Fibroblast of skin of abdomen (primary cell): ENCODE results near the gene KRT7.
"Not testable (repeated sequence)": the region's sequence is repeated elsewhere in the genome, so short reads cannot be mapped to it uniquely, and the experiment has no call there.

Experiments
- DNase-seq: peaks from one replicate; pipeline ENCODE4 v3.0.0-alpha.2; 2013

KRT7 gene

DNA sequence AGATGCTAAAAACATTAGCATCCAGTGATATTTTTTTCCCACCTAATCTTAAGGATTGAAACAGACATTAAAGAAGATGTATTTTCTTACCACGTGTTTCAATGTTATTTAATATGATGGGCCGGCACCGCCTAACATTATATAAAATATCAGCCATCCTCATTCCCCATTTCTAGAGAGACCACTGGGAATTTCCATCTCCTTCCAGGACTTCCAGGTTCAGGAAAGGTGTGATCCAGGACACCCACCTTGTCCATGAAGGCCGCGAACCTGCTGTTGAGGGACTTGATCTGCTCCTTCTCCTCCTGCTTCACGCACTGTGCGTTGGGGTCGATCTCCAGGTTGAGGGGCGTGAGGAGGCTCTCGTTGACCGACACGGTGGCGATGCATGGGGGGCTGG lies 24.9 kb downstream of the KRT7 start:
- not testable (repeated sequence) for DNase-seq

DNA sequence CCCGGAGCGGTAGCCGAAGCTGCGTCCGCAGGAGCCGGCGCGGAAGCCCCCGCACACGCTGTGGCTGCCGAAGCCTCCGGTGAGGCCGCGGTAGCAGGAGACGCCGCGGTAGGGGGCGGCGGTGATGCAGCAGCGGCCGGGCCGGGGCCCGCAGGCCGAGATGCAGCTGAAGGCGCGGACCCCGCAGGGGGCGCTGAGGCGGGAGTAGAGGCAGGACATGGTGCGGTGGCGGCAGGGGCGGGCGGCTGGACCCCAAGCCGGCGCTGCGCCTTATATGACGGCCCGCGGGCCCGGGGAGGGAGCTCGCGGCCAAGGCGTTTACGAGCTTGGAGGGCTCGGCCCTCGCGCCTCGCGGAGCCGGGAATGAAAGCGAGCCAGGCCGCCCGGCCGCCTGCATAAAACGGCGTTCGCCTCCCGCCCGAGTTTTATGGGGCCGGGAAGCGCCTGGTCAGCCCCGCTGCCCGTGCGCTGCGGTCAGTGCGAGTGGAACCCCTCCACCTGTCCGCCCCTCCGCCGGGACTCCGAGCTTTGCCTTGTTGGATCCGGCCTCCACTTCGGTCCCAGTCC lies 25.4 kb downstream of the KRT7 start:
- DNase-seq = peak; percentile 18

DNA sequence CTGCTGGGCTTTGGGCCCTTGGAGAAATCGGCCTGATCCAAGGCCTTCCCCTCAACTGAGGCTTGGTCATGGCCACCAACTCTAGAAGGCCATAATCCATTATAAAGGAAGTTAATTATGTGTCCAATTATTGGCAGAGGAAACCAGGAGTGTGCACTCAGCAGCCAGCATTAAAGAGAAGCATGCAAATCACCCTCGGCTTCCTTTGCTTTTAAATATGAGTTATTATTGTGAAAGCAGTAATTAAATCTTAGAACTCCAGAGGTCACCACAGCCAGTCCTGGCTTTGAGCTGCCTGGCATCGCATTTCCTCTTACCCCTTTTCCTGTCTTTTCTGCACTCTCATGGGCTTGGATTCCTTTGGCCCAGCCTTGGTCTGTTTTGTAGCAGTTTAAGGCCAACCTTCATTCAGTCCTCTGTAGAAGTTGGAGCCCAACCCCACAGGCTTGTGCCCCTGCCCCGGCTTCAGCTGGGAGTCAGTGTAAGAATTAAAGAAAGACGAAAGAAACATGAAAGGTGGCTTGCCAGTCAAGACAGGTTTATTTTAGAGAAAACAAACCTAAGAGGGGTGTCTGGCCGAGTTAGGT lies 26.7 kb downstream of the KRT7 start:
- peak; percentile 17 for DNase-seq

DNA sequence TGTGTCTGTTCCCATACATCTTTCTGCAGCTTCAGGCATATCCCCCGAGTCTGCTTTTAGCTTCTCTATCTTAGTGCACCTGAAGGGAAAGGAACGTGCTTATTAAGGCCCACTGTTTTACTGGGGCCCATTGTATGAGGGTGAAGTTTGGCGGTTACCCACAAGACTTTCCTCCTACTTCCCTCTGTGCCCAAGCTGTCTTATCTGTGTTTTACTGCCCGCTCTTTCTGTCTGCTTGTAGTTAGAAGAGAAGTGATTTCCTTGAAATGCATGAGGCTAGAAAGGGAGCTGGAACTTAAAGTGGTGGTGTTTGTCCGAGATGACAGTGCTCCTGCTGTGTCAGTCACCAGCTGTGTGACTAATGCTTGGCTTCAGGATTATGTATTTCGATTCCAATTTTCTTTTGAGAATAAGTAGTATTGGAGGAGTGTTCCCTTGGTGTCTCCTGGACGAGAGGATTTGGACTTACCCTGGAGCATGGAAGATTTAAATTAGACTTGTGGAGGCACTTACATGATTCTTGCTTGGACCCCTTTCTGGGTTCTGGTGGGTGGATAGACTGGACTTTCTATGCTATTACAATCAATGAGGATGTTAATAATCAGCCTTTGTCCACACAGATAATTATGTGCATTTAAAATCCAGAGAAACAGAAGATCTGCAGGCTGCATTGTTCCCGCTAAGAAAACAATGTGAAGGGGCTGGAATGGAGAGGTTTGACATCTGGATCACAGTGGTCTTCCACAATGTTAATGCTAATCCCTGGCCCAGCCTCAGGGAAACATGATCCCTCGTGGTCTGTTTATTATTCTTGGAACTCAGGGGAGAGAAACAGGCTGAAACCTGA lies 27.5 kb downstream of the KRT7 start:
- DNase-seq = peak; percentile 61

DNA sequence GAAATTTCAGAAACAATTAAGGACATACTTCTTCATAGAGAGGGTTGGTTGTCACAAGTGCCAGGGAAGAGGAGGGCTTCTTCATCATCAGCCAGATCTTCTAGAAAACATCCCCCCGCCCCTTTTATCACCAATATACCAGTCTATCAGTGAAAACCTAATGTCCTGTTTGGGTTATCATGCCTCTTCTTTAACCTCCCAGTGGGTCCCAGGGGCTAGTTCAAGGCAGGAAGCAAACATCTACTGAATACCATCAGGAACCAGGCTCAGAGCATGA lies 28.1 kb downstream of the KRT7 start:
- no peak for DNase-seq

DNA sequence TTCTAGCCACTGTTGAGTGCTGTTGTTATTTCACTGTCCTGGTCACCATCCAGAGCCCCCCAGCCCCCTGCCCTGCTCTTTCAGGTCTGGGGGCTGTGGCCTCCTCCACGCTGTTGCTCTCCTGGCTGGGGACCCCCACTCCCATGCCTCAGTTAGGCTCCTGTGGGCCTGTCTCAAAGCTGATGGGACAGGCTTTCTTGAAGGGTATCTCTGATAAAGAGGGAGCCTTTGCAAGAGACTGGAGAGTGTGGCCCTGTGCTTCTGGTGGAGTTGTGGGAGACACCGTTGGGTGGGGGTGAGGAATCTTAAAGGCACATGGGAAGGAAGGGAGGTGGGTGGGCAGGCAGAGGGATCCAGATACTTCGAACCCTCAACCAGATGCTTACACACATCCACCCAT lies 29.2 kb downstream of the KRT7 start:
- no peak for DNase-seq

DNA sequence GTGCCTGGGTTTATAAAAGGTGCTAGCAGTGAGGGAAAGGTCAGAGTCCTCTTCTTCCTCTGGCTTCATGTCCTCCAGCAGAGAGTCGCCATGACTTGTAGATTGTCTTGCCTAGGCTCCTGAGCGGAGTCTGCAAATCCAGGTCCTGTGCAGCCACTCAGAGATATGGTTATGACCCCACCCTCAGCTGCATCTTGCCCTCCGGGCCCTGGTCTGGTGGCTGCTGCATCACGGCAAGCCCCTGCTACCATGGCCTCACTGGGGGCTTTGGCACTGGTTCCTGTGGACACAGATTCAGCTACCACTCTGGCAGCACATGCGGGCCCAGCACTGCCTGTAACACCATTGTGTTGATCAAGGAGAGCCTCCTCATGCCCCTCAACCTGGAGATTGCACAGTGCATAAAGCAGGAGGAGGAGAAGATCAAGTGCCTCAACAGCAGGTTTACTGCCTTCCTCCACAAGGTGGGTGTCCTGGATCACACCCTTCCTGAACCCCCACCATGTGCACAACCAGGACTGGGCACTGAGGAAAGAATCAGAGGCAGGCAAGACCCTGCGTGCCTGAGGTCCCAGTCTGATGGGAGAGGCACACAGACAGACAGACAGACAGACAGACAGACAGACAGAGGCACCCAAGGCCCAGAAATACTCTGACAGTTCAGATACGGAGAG lies 30.9 kb downstream of the KRT7 start:
- DNase-seq = no peak

DNA sequence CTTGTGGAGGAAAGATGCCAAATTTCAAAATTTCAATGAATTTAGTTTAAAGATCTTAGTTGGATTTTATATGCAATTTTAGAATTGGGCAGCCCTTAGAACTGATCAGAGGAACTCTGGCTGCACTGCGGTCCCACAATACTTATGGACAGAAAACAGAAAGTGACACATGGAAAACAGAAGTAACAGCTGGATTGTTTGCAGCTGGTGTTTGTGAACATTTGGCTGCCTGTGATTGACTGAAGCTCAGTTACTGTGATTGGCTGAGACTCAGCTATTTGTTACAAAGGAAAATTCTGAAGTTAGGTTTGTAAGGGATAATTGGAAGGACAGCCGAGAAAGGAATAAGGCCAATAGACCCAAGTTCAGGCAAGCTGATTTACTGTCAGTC lies 31.4 kb downstream of the KRT7 start:
- DNase-seq = no peak

DNA sequence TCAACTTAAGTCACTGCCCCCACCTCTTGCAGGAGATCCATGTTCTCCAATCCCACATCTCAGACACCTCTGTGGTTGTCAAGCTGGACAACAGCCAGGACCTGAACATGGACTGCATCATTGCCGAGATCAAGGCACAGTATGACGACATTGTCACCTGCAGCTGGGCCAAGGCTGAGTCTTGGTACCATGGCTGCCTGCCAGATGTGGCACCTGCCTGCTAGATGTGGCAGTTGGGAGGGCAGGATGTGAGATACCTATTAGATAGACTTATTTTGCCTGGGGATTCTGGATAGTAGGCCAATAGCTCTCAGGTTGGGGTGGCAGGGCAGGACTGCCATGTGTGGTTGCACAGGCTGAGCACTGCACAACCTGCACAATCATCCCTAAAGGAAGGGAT lies 33.5 kb downstream of the KRT7 start:
- DNase-seq = no peak

DNA sequence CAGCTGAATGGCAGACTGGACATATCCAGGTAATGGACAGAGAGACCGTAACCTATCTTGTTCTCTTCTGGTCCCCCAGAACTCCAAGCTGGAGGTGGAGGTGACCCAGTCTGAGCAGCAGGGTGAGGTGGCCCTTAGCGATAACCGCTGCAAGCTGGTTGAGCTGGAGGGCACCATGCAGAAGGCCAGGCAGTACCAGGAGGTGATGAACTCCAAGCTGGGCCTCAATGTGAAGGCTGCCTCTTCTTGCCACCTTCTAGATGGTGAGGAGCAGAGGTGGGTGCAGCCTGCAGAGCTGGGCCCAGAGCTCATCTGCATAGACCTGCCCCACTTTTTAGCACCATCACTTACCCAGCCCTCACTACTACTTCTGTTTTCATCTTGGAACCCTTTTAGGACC lies 34.2 kb downstream of the KRT7 start:
- DNase-seq = no peak

DNA sequence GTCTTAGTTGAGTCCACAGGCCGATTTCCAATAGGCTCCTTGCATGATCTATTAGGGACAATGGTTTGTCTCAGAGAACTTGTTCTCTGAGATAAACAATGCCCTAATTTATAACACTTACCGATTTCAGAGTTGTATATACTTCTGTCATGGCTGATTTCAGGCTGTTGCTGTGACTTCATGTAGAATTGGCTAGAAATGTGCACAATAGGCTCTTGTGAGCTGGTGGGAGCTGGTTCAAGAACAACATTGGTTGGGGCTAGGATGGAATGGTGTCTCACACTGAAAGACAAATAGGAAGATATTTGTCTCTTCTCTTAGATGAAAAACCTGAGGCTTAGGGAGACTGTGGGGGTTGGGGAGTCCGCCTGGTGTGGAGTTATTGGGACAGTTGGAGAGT lies 34.7 kb downstream of the KRT7 start:
- no peak for DNase-seq

DNA sequence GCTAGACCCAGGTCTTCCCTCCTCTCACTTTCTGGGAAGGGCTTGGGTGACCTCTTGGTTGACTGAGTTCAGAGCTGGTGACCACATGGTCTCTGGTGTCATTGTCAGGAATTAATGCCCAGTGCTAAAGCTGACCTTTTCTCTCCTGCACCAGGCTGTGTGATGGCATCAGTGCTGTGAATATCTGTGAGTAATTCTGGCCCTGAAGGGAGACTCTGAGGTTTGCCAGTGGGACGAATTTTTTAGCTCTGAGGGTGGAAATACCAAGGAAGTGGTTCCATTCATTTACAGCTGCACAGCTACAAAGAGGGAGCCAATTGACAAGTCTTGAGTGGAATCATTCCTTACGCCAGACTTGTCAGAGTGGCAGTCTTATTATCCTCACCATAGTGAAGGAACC lies 35.2 kb downstream of the KRT7 start:
- DNase-seq = no peak

DNA sequence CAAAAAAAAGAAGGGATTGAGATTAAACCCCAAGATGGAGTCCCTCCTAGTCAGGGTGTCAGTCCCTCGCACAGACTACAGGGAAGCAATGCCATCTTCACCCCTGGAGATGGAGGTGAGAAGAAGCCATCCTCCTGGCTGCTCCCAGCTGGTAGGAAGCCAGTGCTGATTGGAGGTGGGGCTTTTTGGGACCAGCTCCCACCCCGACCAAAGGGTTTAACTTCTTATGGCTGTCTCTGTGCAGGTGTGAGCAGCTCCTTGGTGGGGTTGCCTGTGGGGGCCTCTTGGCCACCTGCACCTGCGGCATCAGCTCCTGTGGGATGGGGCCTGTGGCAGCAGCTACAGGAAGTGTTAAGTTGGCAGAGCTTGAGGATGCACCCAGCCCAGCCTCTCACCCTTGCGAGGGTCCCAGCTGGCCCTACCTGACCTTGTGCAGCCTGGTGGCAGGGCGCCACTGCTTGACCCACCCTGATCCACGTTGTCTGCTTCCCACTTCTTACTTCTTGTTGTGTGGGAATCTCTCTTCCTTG lies 37.6 kb downstream of the KRT7 start:
- no peak for DNase-seq

DNA sequence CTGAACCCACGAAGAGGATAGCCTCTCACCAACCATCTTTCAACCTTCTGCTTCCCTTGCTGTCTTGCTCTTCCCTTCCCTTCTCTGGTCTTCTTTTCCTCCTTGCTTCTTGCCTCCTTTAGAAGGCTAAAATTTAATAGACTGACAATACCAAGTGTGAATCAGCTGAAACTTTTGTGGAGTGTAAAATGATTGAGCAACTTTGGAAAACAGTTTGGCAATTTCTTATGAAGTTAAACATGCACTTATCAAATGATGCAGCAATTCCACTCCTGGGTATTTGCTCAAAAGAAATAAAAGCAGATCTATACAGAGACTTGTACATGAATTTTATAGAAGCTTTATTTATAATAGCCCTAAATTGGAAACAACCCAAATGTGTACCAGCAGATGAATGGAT lies 38.1 kb downstream of the KRT7 start:
- DNase-seq = no peak

DNA sequence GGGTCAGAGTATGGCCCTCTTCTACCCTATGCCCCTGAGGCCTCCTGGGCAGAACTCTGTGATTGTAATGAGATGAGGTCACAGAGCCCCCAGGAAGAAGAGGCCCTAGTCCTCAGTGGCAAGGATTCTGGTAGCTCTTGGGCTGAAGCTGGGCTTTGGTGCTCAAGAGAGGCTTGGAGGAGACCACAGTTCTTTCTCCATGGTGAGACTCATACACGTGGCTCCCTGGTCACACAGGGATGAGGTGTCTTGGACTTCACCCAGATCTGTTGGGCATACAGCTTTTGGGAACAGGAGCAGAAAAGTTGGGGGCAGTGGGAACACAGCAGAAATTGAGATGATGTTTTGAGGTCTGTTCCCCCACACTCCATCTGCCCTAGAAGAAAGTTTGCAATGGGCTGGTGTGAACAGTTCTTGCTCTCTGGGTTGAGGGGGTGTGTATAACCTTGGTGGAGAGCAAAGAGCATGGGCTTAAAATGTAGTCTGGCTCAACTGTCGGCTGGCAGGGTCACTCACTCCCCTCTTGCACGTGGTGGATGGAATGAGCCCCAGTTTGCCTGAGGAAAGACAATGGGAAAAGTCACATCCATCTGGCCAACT lies 41.6 kb downstream of the KRT7 start, which contains the start of gene KRT86:
KRT86 (plus strand) TSS at position 125 of the 600 bp plus-strand sequence. CDS start 27,272 bp downstream, outside the sequence.
- no peak for DNase-seq

DNA sequence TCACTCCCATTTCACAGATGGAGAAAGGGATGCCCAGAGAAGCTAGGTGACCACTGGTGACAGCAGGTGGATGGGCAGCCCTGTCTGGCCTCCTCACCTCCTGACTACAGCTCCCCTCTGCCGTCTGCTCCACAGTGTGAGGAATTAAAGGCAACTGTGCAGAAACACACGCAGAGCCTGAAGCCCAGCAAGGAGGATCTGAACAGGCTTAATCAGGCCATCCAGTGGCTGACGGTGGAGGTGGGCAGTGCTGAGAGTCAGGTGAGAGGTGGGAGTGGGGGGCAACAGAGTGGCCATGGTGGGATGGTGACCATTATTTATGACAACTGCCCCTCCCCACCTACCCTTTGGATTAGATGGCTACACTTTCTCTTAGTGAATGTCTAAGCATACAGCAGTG lies 42.6 kb downstream of the KRT7 start:
- no peak for DNase-seq

DNA sequence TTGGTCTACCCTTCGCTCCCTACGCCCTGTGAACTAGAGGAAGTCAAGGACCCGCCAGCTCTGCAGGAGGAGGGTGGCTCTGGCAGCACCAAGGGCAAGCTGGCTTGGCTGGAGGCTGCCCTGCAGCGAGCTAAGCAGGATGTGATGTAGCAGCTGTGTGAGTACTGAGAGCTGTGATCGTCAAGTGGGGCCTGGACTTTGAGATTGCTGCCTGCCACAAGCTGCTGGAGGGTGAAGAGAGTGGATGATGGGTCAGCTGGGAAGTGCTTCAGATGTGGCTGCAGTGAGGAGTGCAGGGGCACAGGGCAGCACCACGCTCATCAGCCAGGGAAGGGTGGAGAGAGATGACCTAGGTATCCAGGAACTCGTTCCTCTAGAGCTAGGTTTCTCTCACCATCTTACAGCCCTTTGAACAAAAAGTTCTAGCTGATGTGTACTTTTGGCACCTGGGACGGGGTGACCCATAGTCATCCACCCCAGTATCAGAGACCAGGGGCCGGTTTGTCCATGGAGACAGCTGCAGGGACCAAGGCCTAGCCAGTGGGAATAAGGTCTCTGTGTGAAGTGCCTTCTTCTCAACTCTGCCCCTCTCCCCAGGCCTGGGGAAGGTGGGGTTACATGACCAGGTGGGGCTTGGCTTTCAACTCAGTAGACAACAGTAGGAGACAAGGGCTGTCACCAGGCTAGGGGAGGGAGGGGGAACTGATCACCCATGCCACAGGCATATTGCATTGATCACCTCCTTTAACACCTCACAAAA lies 44.6 kb downstream of the KRT7 start:
- no peak for DNase-seq

DNA sequence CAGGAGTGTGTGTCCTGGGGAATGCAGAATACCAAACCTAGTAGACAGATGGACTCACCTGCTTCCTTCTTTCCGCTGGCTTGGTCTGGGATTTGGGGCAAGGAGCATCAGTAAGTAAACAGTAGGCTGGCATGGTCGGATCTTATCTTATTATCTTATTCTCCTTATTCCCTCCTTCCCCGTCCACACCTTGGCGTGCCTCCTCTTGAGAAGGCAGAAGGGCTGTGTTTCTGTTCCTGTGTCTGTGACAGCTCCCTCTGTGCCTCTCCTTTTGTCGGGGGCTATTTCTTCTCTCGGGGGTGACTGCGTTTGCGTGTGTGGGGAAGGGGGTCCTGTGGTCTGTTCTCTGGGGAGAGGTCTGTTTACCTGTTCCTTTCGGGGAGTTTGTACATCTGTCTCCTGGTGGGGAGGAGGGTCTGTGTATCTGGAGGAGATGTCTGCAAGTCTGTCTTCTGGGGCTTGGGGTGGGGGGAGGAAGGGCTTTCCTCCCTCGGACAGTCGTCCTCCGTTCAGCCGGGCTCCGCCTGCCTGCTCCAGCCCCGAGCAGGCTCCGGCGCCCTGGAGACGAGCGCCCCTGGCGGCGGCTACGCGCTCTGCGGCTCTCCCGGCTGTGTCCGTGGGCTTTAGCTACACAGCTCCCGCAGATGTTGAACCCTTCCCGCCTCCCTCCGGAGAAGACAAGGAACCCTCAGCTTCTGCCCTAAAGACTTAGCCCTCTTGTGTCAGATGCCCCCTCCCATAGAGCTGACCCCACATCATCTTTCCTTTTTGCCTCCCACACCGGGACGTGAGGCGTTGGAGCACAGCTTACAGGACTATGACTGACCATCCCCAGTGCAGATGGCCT lies 45.8 kb downstream of the KRT7 start:
- DNase-seq = peak; percentile 77

DNA sequence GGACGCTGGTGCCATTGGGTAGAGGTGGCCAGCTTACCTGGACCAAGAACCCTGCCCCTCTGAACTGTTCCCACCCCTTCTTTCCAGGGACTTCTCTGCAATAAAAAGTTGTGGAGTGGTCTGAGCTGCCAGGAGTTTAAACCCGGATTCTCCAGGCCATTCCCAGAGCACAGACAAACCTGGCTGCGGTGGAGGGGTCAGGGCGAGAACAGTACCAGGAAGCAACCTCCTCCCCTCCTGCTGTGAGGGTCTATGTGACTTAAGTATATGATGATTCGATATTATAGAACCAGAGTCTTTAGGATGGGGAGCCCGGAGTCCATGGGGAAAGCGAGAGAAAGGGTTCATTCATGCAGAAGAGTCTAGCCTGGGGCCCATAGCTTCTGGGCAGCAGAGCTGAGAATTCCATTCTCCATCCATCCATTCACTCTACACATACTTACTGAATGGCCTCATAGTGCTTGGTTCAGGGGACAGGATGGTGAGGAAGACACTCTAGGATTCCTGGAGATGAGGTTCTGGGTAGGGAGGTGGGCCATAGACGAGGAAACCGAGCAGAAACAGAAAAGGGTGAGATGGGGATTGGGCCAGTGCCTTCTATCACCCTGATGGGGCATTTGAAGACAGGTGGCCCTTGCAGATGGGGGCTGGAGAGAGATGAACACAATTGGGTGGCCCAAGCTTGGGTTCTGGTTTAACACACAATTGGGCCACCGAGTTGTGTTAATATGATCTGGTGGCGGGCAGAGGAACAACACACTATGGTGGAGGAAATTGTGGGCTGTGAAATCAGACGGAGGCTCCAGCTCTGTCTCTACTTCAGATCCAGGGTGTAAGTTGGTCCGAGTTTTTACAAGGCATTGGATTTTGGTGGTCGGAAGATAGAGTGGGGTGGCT lies 46.6 kb downstream of the KRT7 start:
- DNase-seq = peak; percentile 43

DNA sequence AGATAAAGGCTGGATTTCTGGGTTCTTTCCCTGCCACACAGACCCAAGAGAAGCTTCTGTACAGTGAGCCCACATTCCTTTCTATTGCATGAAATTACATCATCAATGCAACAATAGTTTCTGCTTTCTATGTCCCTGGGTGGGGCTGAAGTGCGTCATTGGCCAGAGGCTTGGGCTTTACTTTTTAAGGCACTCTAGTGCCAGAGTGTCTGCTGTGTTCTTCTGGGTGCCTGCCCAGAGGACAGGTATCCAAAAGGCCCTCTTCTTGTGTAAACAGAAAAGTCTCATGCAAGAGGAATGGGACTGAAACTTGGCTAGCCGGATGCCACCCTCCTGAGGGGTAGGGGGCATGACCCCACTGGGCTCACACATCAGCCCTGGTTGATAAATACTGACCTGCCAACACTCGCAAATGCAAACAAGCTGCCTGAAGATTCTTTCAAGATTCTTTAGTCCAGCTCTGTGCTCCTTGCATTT lies 47.3 kb downstream of the KRT7 start:
- DNase-seq = peak; percentile 95
